Nephron (organoid): Measurements from ENCODE around the gene ABHD6.

ENCODE experiments used
- H3K27ac Mint-ChIP-seq, 3 experiments: 2 replicates each; pipeline ENCODE4 v1.8.0; 2020; ENCODE audit warnings: mixed read lengths in 3 of 3, mild to moderate bottlenecking in 2 of 3, moderate library complexity in 1 of 3
- H3K27me3 Mint-ChIP-seq: 2 replicates; pipeline ENCODE4 v1.8.0; 2021; ENCODE audit warnings: low read depth, mild to moderate bottlenecking, moderate library complexity, mixed read lengths
- H3K36me3 Mint-ChIP-seq: 2 replicates; pipeline ENCODE4 v1.8.0; 2020; ENCODE audit warnings: low read depth, mixed read lengths
- H3K4me1 Mint-ChIP-seq: 2 replicates; pipeline ENCODE4 v1.8.0; 2020; ENCODE audit warnings: mixed read lengths
- H3K4me3 Mint-ChIP-seq, 3 experiments: 2 replicates each; pipeline ENCODE4 v1.8.0; 2020; ENCODE audit warnings: mild to moderate bottlenecking in 3 of 3, mixed read lengths in 3 of 3, moderate library complexity in 2 of 3
- H3K9me3 Mint-ChIP-seq: 2 replicates; pipeline ENCODE4 v1.8.0; 2020; ENCODE audit warnings: mixed read lengths
- CTCF ChIP-seq, 3 experiments: fragments of 200-600 bp; sonication (generic); IDR thresholded peaks; one replicate each; pipeline ENCODE4 v1.5.0; 2021; ENCODE audit warnings: antibody characterized with exemption in 3 of 3; ENCODE audit not compliant: unreplicated experiment in 3 of 3

Gene ABHD6

GRCh38 chr3:58234516-58234931 lies 3.1 kb upstream of the ABHD6 start:
- Mint-ChIP-seq H3K4me1 (peaks cover 5% of the 10 kb centered on the region), H3K27me3 (peaks cover 38% of the 10 kb centered on the region), H3K4me3 (peak overlapping the region; percentile 9 to 52 (median 10)), H3K9me3 (no peaks in the 10 kb centered on the region), H3K36me3 (no peaks in the 10 kb centered on the region), H3K27ac (no peak overlapping the region)
- TF ChIP-seq CTCF (IDR thresholded peaks at IDR 0.05; ENCODE audit: unreplicated experiment in 3 of 3), result no peak

- Mint-ChIP-seq H3K36me3 (no peaks in the 10 kb centered on the region), H3K4me1 (peaks cover 5% of the 10 kb centered on the region), H3K27ac (peak overlapping the region in 1 of 3 experiments; percentile 61), H3K4me3 (peak overlapping the region; percentile 90 to 95 (median 95)), H3K27me3 (peaks cover 35% of the 10 kb centered on the region), H3K9me3 (no peaks in the 10 kb centered on the region)
- TF ChIP-seq CTCF (IDR thresholded peaks at IDR 0.05; ENCODE audit: unreplicated experiment in 3 of 3), result no peak
These were observed 1.6 kb upstream of the ABHD6 start for GRCh38 chr3:58235970-58236369.

- Mint-ChIP-seq H3K4me3 (peak overlapping the region; percentile 90 to 95 (median 95)), H3K36me3 (no peaks in the 10 kb centered on the region), H3K27ac (peak overlapping the region; percentile 58 to 72 (median 58)), H3K27me3 (peaks cover 34% of the 10 kb centered on the region), H3K9me3 (no peaks in the 10 kb centered on the region), H3K4me1 (peaks cover 5% of the 10 kb centered on the region)
- no peak for TF ChIP-seq CTCF (IDR thresholded peaks at IDR 0.05; ENCODE audit: unreplicated experiment in 3 of 3)
These were observed 910 bp upstream of the ABHD6 start for GRCh38 chr3:58236527-58237237.

GRCh38 chr3:58237941-58238681 lies 519 bp downstream of the ABHD6 start:
- no peak for TF ChIP-seq CTCF (IDR thresholded peaks at IDR 0.05; ENCODE audit: unreplicated experiment in 3 of 3)
- Mint-ChIP-seq H3K27me3 (peaks cover 23% of the 10 kb centered on the region), H3K27ac (peak overlapping the region in 1 of 3 experiments; percentile 60), H3K4me3 (peak overlapping the region; percentile 90 to 95 (median 92)), H3K36me3 (no peaks in the 10 kb centered on the region), H3K9me3 (no peaks in the 10 kb centered on the region), H3K4me1 (peaks cover 5% of the 10 kb centered on the region)

GRCh38 chr3:58238830-58239229 lies 1.2 kb downstream of the ABHD6 start:
- no peaks in the 10 kb centered on the region for H3K9me3 Mint-ChIP-seq
- TF ChIP-seq CTCF (IDR thresholded peaks at IDR 0.05; ENCODE audit: unreplicated experiment in 3 of 3), result no peak
- peaks cover 5% of the 10 kb centered on the region for H3K4me1 Mint-ChIP-seq
- H3K27ac Mint-ChIP-seq, result no peak overlapping the region
- H3K36me3 Mint-ChIP-seq, result no peaks in the 10 kb centered on the region
- peaks cover 17% of the 10 kb centered on the region for H3K27me3 Mint-ChIP-seq
- peak overlapping the region; percentile 90 to 95 (median 92) for H3K4me3 Mint-ChIP-seq
